ENCODE results near the gene JMJD8. TPM values are rescaled to one million over a fixed set of nuclear protein-coding genes. Genes with fewer than 3 reads are reported as not detected.

JMJD8 gene
- total RNA-seq, 1 experiment from 2014 or later: 121 TPM

DNA sequence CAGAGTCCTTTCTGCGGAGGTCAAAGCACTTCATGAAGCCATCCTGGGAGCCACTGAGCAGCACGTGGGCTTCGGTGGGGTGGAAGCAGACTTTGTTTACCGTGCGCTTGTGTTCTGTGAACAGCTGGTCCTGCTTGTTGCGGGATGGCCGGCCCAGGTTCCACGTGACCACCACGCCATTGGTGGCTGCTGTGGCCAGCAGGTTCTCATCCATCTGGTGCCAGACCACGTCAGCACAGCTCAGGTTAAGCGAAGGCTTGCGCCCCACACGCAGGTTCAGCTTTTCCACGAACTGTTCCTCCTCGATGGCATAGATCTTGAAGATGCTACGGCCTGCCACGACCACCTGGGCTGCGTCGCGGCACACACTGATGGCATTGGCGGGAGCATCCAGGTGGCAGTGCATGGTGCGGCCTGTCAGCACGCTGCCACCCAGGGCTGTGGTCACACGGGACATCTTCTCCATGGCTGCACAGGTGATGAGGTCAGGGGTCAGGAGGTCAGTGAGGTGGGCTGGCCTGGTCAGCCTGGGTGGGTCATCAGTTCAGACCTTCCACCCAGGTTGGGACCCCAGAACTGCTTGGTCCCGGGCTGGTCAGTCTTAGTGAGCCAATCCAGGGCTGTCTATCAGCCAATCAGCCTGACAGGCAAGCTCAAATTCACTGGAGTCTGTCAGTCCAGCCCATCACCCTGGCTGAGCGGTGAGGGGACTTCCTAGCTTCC lies 5.2 kb upstream of the JMJD8 start:
- Histone ChIP-seq H3K4me1 (ENCODE audit: control insufficient read depth in 1 of 2, insufficient read depth in 2 of 2, low read length in 2 of 2) (peaks cover 10 to 41% of the 10 kb centered on the region in 2 experiments; a peak in 3 of 4 replicates), H4K20me1 (ENCODE audit: insufficient read depth) (no peaks in the 10 kb centered on the region), H3K27ac (ENCODE audit: low read depth, low read length) (peak overlapping the region; percentile 72), H3K9me2 (ENCODE audit: insufficient read depth) (no peaks in the 10 kb centered on the region), H3K4me2 (ENCODE audit: low read length) (peak overlapping the region; percentile 95), H2AFZ (ENCODE audit: low read depth, low read length, poor library complexity, severe bottlenecking) (no peak overlapping the region), H3K9me3 (ENCODE audit: control insufficient read depth in 1 of 2, insufficient read depth in 1 of 2, low read depth in 1 of 2, low read length in 2 of 2) (no peaks in the 10 kb centered on the region), H3K9ac (ENCODE audit: low read length) (peak overlapping the region; percentile 85), H3K27me3 (ENCODE audit: insufficient read depth, low read length) (no peaks in the 10 kb centered on the region), H3K36me3 (ENCODE audit: control insufficient read depth in 1 of 2, insufficient read depth in 2 of 2, low read length in 2 of 2) (peaks cover 0 to 7% of the 10 kb centered on the region in 2 experiments; a peak in 1 of 4 replicates), H3K79me2 (ENCODE audit: insufficient read depth, low read length) (peaks cover 19% of the 10 kb centered on the region; the same call in 1 of the 2 replicates), H3K4me3 (replicated peaks in 1 of 2; ENCODE audit: low read depth in 1 of 2, low read length in 2 of 2) (peak overlapping the region; percentile 87 to 92)
- TF ChIP-seq YY1 (IDR thresholded peaks at IDR 0.05; ENCODE audit: extremely low read depth, insufficient replicate concordance, low read depth, low read length) (no peak), SP1 (IDR thresholded peaks at IDR 0.05; ENCODE audit: low read depth) (no peak), REST (IDR thresholded peaks at IDR 0.05; ENCODE audit: low read depth) (no peak), SRF (IDR thresholded peaks at IDR 0.05; ENCODE audit: low read depth) (no peak), ELF1 (IDR thresholded peaks at IDR 0.05; ENCODE audit: borderline replicate concordance, low read depth) (no peak), EGR1 (IDR thresholded peaks at IDR 0.05; ENCODE audit: low read depth) (no peak), FOSL1 (IDR thresholded peaks at IDR 0.05; ENCODE audit: low read depth) (no peak), CEBPB (IDR thresholded peaks at IDR 0.05; ENCODE audit: low read depth) (no peak), ATF3 (IDR thresholded peaks at IDR 0.05) (no peak), POLR2A (IDR thresholded peaks at IDR 0.05; ENCODE audit: borderline replicate concordance, extremely low read depth, insufficient read depth, insufficient read length) (no peak), EZH2phosphoT487 (IDR thresholded peaks at IDR 0.05; ENCODE audit: borderline replicate concordance) (no peak), JUND (IDR thresholded peaks at IDR 0.05) (no peak), RAD21 (IDR thresholded peaks at IDR 0.05; ENCODE audit: low read depth) (no peak), CBX3 (IDR thresholded peaks at IDR 0.05; ENCODE audit: low read depth) (no peak), EZH2 (IDR thresholded peaks at IDR 0.05) (no peak), ZNF274 (IDR thresholded peaks at IDR 0.05; ENCODE audit: low read depth, low read length) (no peak), SIN3A (IDR thresholded peaks at IDR 0.05; ENCODE audit: low read depth) (no peak)
- TF ChIP-seq, protein P1, sequence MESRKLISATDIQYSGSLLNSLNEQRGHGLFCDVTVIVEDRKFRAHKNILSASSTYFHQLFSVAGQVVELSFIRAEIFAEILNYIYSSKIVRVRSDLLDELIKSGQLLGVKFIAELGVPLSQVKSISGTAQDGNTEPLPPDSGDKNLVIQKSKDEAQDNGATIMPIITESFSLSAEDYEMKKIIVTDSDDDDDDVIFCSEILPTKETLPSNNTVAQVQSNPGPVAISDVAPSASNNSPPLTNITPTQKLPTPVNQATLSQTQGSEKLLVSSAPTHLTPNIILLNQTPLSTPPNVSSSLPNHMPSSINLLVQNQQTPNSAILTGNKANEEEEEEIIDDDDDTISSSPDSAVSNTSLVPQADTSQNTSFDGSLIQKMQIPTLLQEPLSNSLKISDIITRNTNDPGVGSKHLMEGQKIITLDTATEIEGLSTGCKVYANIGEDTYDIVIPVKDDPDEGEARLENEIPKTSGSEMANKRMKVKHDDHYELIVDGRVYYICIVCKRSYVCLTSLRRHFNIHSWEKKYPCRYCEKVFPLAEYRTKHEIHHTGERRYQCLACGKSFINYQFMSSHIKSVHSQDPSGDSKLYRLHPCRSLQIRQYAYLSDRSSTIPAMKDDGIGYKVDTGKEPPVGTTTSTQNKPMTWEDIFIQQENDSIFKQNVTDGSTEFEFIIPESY (IDR thresholded peaks at IDR 0.05; ENCODE audit: extremely low read depth, insufficient replicate concordance, low read length): no peak
- TF ChIP-seq, protein P2, sequence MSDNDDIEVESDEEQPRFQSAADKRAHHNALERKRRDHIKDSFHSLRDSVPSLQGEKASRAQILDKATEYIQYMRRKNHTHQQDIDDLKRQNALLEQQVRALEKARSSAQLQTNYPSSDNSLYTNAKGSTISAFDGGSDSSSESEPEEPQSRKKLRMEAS (IDR thresholded peaks at IDR 0.05): no peak
- CTCF ChIA-PET: interaction anchor here (0.9 to 1.3 kb wide), 2 partner anchors 9 to 23 kb away, joined by 3 read pairs; partner anchors contain the start of gene STUB1
- POLR2A ChIA-PET: no interaction called here
- intact Hi-C loops (cut with micrococcal nuclease): no loop called here
- RAD21 ChIA-PET (ENCODE audit: low non-redundant PET in 1 of 2, low total read pairs in 2 of 2, uncharacterized antibody in 2 of 2, unreplicated experiment in 2 of 2): no interaction called here
- DNase-seq (ENCODE audit: low read depth, low spot score): no peak
- ATAC-seq: peak; percentile 9
- BruUV-seq (replicated peaks): no TSS peak

Measured in HCT116 (cell line).